Measurements from ENCODE around the gene RTP1.

GRCh38 chr3:187238239-187238638 lies 41.0 kb downstream of the RTP1 start:
- TF ChIP-seq CTCF (IDR thresholded peaks at IDR 0.05), result no peak
- TF ChIP-seq POLR2A (IDR thresholded peaks at IDR 0.05), result no peak

All from thyroid gland (tissue), 4 donors.